ENCODE data around the gene HNF1A. TPM values are rescaled to one million over a fixed set of nuclear protein-coding genes. Genes with fewer than 3 reads are reported as not detected.

Gene HNF1A
- total RNA-seq, 3 donors from 2014 or later = 0.29 to 0.33 TPM; not detected in 1

DNA sequence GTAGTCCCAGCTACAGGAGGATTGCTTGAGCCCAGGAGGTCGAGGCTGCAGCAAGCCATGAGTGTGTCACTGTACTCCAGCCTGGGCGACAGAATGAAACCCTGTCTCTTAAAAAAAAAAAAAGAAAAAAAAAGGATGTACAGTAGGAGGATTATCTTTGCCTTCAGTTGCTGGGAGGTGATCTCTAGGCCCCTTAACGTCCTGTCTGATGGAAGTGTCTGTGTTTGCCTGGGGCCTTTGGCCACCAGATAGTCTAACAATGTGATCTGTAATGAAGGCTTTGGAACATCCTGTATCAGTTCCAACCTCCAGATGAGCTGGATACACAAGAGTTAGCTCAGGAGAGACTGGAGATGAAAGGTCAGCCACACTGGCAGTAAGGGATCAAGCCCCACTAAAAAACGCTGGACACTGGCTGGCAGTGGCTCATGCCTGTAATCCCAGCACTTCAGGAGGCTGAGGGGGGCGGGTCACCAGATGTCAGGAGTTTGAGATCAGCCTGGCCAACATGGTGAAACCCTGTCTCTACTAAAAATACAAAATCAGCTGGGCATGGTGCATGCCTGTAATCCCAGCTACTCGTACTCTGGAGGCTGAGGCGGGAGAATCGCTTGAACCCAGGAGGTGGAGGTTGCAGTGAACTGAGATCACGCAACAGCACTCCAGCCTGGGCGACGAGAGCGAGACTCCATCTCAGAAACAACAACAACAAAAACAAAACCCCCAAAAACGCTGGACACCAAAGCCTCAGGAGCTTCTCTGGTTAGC, 19.0 kb upstream of the HNF1A start:
- Histone ChIP-seq H3K27ac (no peak overlapping the region), H3K4me3 (no peak overlapping the region), H3K36me3 (no peaks in the 10 kb centered on the region), H3K4me1 (no peaks in the 10 kb centered on the region), H3K27me3 (no peaks in the 10 kb centered on the region), H3K9me3 (no peaks in the 10 kb centered on the region)
- TF ChIP-seq POLR2AphosphoS5 (IDR thresholded peaks at IDR 0.05) = no peak
- TF ChIP-seq, protein P1, sequence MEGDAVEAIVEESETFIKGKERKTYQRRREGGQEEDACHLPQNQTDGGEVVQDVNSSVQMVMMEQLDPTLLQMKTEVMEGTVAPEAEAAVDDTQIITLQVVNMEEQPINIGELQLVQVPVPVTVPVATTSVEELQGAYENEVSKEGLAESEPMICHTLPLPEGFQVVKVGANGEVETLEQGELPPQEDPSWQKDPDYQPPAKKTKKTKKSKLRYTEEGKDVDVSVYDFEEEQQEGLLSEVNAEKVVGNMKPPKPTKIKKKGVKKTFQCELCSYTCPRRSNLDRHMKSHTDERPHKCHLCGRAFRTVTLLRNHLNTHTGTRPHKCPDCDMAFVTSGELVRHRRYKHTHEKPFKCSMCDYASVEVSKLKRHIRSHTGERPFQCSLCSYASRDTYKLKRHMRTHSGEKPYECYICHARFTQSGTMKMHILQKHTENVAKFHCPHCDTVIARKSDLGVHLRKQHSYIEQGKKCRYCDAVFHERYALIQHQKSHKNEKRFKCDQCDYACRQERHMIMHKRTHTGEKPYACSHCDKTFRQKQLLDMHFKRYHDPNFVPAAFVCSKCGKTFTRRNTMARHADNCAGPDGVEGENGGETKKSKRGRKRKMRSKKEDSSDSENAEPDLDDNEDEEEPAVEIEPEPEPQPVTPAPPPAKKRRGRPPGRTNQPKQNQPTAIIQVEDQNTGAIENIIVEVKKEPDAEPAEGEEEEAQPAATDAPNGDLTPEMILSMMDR (IDR thresholded peaks at IDR 0.05) = no peak
- no peak for TF ChIP-seq POLR2A (IDR thresholded peaks at IDR 0.05)
- no peak for DNase-seq (ENCODE audit: low spot score in 2 of 2)
- intact Hi-C loops (cut with DNase I; ENCODE audit: low total_unique reads) = no loop called here

DNA sequence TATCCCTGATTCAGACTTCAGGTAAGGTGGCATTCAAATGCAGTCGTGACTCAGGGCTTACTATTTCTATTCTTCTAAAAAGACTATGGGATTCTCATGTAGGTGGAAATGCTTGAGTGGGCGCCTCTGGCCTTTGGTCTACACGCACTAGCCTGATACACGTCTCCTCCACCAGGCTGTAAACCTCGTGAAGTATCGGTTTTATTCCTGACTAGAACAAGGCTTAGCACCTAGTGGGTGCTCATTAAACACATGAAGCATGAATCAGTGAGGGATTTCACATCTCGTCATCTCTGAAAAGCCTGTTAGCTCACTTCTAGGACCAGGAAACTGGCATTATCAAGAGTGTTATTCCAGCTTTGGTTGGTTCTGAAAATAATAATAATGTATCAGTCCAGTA, 17.7 kb upstream of the HNF1A start:
- no peak overlapping the region for H3K27ac ChIP-seq
- TF ChIP-seq POLR2AphosphoS5 (IDR thresholded peaks at IDR 0.05) (no peak), POLR2A (IDR thresholded peaks at IDR 0.05) (no peak)
- TF ChIP-seq, protein P1 (IDR thresholded peaks at IDR 0.05) = no peak
- no peak for DNase-seq (ENCODE audit: low spot score in 2 of 2)
- H3K4me1 ChIP-seq = no peaks in the 10 kb centered on the region
- intact Hi-C loops (cut with DNase I; ENCODE audit: low total_unique reads) = no loop called here
- no peaks in the 10 kb centered on the region for H3K36me3 ChIP-seq
- H3K4me3 ChIP-seq = no peak overlapping the region
- H3K27me3 ChIP-seq = no peaks in the 10 kb centered on the region
- H3K9me3 ChIP-seq = no peaks in the 10 kb centered on the region

- Histone ChIP-seq H3K36me3 (no peaks in the 10 kb centered on the region), H3K4me1 (no peaks in the 10 kb centered on the region), H3K27ac (no peak overlapping the region), H3K27me3 (no peaks in the 10 kb centered on the region), H3K4me3 (no peak overlapping the region), H3K9me3 (no peaks in the 10 kb centered on the region)
- DNase-seq (ENCODE audit: low spot score in 2 of 2) = no peak
- no peak for TF ChIP-seq POLR2A (IDR thresholded peaks at IDR 0.05)
- TF ChIP-seq, protein P1 (IDR thresholded peaks at IDR 0.05) = no peak
- intact Hi-C loops (cut with DNase I; ENCODE audit: low total_unique reads) = no loop called here
Observed at GRCh38 chr12:120961604-120962531, 16.5 kb upstream of the HNF1A start.

DNA sequence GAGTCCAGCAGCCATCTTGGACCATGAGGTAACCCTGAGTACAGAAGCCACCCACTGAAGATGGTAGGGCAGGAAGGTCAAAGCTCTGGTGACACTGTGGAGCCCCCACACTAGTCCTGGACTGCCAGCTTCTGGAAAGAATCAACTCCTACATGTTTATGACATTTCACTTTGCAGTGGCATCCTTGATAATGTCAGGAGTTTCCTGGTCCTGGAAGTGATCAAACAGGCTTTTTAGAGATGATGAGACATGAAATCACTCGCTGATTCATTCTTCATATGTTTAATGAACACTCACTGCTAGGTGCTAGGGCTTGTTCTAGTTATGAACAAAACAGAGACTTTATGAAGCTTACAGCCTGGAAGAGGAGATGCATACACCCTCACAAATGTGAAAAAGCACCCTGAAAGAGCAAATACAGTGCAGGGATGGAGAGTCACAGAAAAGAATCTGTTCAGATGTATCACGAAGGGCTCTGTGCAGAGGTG, 15.8 kb upstream of the HNF1A start:
- TF ChIP-seq POLR2A (IDR thresholded peaks at IDR 0.05) (no peak), POLR2AphosphoS5 (IDR thresholded peaks at IDR 0.05) (no peak)
- TF ChIP-seq, protein P1 (IDR thresholded peaks at IDR 0.05) = no peak
- H3K4me1 ChIP-seq = no peaks in the 10 kb centered on the region
- intact Hi-C loops (cut with DNase I; ENCODE audit: low total_unique reads) = no loop called here
- H3K9me3 ChIP-seq = no peaks in the 10 kb centered on the region
- no peak overlapping the region for H3K4me3 ChIP-seq
- H3K27me3 ChIP-seq = no peaks in the 10 kb centered on the region
- no peak overlapping the region for H3K27ac ChIP-seq
- DNase-seq (ENCODE audit: low spot score in 2 of 2) = no peak
- no peaks in the 10 kb centered on the region for H3K36me3 ChIP-seq

- Histone ChIP-seq H3K27ac (no peak overlapping the region), H3K27me3 (no peaks in the 10 kb centered on the region), H3K4me3 (no peak overlapping the region), H3K4me1 (no peaks in the 10 kb centered on the region), H3K36me3 (no peaks in the 10 kb centered on the region), H3K9me3 (no peaks in the 10 kb centered on the region)
- TF ChIP-seq, protein P1 (IDR thresholded peaks at IDR 0.05) = no peak
- TF ChIP-seq POLR2AphosphoS5 (IDR thresholded peaks at IDR 0.05) = no peak
- no peak for TF ChIP-seq POLR2A (IDR thresholded peaks at IDR 0.05)
- intact Hi-C loops (cut with DNase I; ENCODE audit: low total_unique reads) = no loop called here
- DNase-seq (ENCODE audit: low spot score in 2 of 2) = no peak
Observed at GRCh38 chr12:120964298-120964697, 14.0 kb upstream of the HNF1A start.
